ENCODE results near the gene DNASE1L3. TPM values are rescaled to one million over a fixed set of nuclear protein-coding genes. Genes with fewer than 3 reads are reported as not detected.

DNASE1L3 gene
- total RNA-seq, 1 experiment from 2014 or later = not detected

DNA sequence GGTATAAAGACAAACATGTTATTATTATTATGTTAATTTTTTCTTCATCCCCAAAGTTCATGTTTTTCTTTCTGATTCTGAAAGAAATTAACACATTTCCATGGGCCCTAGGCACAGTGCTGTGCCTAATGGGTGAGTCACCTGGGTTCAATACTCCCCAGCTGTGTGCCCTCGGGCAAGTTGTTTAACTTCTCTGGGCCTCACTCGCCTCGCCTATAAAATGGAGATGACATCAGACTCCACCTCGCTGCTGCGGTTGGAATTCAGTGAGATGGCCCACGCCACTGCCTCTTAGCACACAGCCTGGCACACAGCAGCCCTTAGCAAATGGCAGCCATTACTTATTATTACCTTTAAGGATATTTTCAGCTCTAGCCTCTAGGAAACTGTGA, 22.6 kb downstream of the DNASE1L3 start:
- no peaks in the 10 kb centered on the region for H3K27me3 Mint-ChIP-seq (ENCODE audit: unreplicated experiment)
- no peaks in the 10 kb centered on the region for H3K4me1 Mint-ChIP-seq (ENCODE audit: low read depth, unreplicated experiment)
- BruUV-seq (replicated peaks) = no TSS peak
- H3K4me3 Mint-ChIP-seq (ENCODE audit: low read depth, unreplicated experiment) = no peak overlapping the region
- intact Hi-C loops (cut with micrococcal nuclease; ENCODE audit: unreplicated experiment) = loop anchor here (1.0 kb wide), 1 partner anchor 29 kb away; no protein-coding TSS in a partner anchor
- no peaks in the 10 kb centered on the region for H3K9me3 Mint-ChIP-seq (ENCODE audit: low read depth, unreplicated experiment)
- no peaks in the 10 kb centered on the region for H3K36me3 Mint-ChIP-seq (ENCODE audit: insufficient read depth, unreplicated experiment)
- CTCF ChIA-PET = interaction anchor here (0.6 to 2.6 kb wide), 16 partner anchors 10 to 524 kb away, joined by 3 to 38 read pairs (median 4); partner anchors contain the start of genes ABHD6, HTD2 and RPP14
- no peak overlapping the region for H3K27ac Mint-ChIP-seq (ENCODE audit: unreplicated experiment)
- DNase-seq = no peak
- TF ChIP-seq, protein P1, sequence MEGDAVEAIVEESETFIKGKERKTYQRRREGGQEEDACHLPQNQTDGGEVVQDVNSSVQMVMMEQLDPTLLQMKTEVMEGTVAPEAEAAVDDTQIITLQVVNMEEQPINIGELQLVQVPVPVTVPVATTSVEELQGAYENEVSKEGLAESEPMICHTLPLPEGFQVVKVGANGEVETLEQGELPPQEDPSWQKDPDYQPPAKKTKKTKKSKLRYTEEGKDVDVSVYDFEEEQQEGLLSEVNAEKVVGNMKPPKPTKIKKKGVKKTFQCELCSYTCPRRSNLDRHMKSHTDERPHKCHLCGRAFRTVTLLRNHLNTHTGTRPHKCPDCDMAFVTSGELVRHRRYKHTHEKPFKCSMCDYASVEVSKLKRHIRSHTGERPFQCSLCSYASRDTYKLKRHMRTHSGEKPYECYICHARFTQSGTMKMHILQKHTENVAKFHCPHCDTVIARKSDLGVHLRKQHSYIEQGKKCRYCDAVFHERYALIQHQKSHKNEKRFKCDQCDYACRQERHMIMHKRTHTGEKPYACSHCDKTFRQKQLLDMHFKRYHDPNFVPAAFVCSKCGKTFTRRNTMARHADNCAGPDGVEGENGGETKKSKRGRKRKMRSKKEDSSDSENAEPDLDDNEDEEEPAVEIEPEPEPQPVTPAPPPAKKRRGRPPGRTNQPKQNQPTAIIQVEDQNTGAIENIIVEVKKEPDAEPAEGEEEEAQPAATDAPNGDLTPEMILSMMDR (IDR thresholded peaks at IDR 0.05; ENCODE audit: unreplicated experiment) = no peak

DNA sequence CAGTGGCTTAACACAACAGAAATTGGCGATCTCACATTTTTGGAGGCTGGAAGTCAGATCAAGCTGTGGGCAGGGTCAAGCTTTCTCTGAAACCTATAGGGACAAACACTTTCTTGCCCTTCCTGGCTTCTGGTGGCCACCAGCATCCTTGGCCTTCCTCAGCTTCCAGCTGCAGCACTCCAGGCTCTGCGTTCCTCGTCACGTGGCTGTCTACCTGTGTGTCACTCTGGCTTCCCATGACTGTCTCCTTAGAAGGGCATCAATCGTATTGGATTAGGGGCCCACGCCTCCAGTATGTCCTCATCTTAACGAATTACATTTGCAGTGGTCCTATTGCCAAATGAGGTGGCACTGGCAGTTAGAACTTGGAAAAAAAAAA, 25.8 kb downstream of the DNASE1L3 start:
- intact Hi-C loops (cut with micrococcal nuclease; ENCODE audit: unreplicated experiment) = no loop called here
- TF ChIP-seq, protein P1 (IDR thresholded peaks at IDR 0.05; ENCODE audit: unreplicated experiment) = no peak
- BruUV-seq (replicated peaks) = no TSS peak
- no peaks in the 10 kb centered on the region for H3K9me3 Mint-ChIP-seq (ENCODE audit: low read depth, unreplicated experiment)
- CTCF ChIA-PET = no interaction called here
- H3K27me3 Mint-ChIP-seq (ENCODE audit: unreplicated experiment) = no peaks in the 10 kb centered on the region
- H3K27ac Mint-ChIP-seq (ENCODE audit: unreplicated experiment) = no peak overlapping the region
- H3K36me3 Mint-ChIP-seq (ENCODE audit: insufficient read depth, unreplicated experiment) = no peaks in the 10 kb centered on the region
- DNase-seq = no peak
- no peak overlapping the region for H3K4me3 Mint-ChIP-seq (ENCODE audit: low read depth, unreplicated experiment)
- peaks cover 21% of the 10 kb centered on the region for H3K4me1 Mint-ChIP-seq (ENCODE audit: low read depth, unreplicated experiment)

DNA sequence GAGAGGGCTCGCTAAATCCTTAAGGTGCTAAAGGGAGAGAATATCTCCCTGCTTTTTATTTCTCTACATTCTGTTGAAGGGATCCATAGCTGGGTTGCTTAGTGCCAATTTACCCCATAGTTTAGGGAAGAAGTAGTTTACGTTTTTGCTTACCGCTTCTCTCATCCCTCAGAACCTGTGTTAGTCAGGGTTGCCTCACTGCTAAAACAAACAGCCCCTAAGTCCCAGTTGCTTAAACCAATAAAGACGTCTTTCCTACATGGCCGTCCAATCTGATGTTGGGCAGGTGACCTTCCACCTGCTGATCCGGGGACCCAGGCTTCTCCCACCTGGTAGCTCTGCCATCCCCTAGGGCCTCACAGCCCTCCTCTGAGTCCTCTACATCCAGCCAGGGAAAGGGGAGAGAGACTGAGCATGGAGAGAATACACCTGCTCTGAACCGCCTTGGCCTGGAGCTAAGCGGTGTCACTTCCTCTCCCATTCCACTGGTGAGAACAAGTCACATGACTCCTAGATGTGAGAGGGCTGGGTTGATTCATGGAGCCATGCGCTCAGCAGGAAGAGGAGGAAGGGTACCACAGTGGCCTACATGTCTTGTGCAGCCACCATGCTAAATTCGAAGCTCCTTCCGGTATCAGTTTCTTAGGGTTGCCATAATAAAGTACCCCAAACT, 26.3 kb downstream of the DNASE1L3 start:
- no peak for DNase-seq
- Mint-ChIP-seq H3K4me3 (ENCODE audit: low read depth, unreplicated experiment) (no peak overlapping the region), H3K27ac (ENCODE audit: unreplicated experiment) (no peak overlapping the region), H3K9me3 (ENCODE audit: low read depth, unreplicated experiment) (no peaks in the 10 kb centered on the region), H3K36me3 (ENCODE audit: insufficient read depth, unreplicated experiment) (no peaks in the 10 kb centered on the region), H3K4me1 (ENCODE audit: low read depth, unreplicated experiment) (peaks cover 21% of the 10 kb centered on the region), H3K27me3 (ENCODE audit: unreplicated experiment) (no peaks in the 10 kb centered on the region)
- TF ChIP-seq, protein P1 (IDR thresholded peaks at IDR 0.05; ENCODE audit: unreplicated experiment) = no peak
- intact Hi-C loops (cut with micrococcal nuclease; ENCODE audit: unreplicated experiment) = no loop called here
- BruUV-seq (replicated peaks) = no TSS peak
- CTCF ChIA-PET = interaction anchor here (0.5 kb wide), 1 partner anchor 165 kb away, joined by 3 read pairs; no protein-coding TSS in a partner anchor

DNA sequence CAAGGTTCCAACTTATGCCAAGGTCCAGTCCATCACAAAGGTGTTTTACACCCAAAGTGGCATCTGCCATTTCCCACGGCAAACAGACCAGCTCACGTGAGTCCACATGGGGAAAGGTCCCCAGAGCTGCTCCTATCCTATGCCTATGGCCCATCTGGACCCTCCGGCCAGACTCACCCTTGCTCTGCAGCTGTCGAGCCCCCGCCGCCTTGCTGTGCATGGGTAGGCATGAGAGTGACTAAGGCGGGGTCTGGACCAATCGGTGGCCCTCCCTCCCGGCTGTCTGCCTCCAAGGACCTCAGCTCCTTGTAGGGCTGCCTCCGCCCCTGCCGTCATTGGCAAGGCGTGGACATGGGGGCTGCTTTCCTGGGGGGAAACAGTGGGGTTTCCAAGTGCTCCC, 26.9 kb downstream of the DNASE1L3 start:
- no TSS peak for BruUV-seq (replicated peaks)
- intact Hi-C loops (cut with micrococcal nuclease; ENCODE audit: unreplicated experiment) = no loop called here
- Mint-ChIP-seq H3K4me1 (ENCODE audit: low read depth, unreplicated experiment) (peaks cover 23% of the 10 kb centered on the region), H3K27me3 (ENCODE audit: unreplicated experiment) (no peaks in the 10 kb centered on the region), H3K9me3 (ENCODE audit: low read depth, unreplicated experiment) (no peaks in the 10 kb centered on the region), H3K4me3 (ENCODE audit: low read depth, unreplicated experiment) (no peak overlapping the region), H3K27ac (ENCODE audit: unreplicated experiment) (no peak overlapping the region), H3K36me3 (ENCODE audit: insufficient read depth, unreplicated experiment) (no peaks in the 10 kb centered on the region)
- no peak for DNase-seq
- TF ChIP-seq, protein P1 (IDR thresholded peaks at IDR 0.05; ENCODE audit: unreplicated experiment) = no peak
- CTCF ChIA-PET = interaction anchor here (0.5 kb wide), 1 partner anchor 164 kb away, joined by 3 read pairs; no protein-coding TSS in a partner anchor
